Erythroblast (primary cell): ENCODE results near the gene RTP1.

ENCODE experiments used
- DNase-seq, 2 experiments: peaks; one replicate each; lab custom pipeline; 2025; lab: John Stamatoyannopoulos, UW
- GATA1 ChIP-seq: IDR thresholded peaks from 2 replicates; pipeline ENCODE4 v1.6.1; 2011; ENCODE audit warnings: low read depth, mild to moderate bottlenecking, control low read depth, low read length, moderate library complexity
- POLR2A ChIP-seq: IDR thresholded peaks from 2 replicates; pipeline ENCODE4 v1.6.1; 2011; ENCODE audit warnings: mild to moderate bottlenecking, low read length

Gene RTP1

DNA sequence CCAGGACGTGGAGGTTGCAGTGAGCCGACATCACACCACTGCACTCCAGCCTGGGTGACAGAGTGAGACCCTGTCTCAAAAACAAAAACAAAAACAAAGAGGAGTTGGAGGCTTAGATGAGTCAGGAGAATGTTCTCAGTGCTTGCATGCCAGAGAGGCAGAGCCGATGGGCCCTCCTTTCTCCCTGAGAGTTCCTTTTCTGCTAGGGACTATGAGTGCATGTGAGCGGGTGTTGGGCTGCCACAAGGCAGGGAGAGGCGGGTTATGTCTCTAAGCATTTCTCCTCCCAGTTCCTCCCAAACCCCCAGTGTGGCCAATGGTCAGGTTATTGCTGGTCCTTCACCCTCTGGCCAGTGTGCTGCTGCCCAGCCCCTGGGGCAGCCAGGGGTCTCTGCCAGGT, 45.1 kb downstream of the RTP1 start:
- DNase-seq: no peak
- TF ChIP-seq POLR2A (no peak), GATA1 (no peak)

DNA sequence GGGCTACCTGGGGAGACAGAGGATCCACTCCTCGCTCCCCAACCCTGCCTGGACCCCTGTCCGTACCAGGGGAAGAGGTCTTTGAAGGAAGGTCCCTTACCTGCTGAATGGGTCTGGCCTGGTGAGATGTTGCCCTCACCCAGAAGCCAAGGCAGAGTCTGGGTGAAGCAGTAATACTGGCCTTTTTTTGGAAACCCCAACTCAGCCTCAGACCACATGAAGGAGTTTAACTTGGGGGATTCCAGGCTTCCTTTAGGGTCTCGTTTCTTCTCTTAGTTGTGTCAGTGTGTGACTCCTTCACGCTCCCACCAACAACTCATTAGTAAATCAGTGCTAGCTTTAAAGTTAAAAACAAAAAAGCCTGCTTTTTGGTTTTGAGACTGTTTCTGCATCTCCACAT, 45.6 kb downstream of the RTP1 start:
- no peak for DNase-seq
- no peak for TF ChIP-seq POLR2A
- TF ChIP-seq GATA1: no peak

DNA sequence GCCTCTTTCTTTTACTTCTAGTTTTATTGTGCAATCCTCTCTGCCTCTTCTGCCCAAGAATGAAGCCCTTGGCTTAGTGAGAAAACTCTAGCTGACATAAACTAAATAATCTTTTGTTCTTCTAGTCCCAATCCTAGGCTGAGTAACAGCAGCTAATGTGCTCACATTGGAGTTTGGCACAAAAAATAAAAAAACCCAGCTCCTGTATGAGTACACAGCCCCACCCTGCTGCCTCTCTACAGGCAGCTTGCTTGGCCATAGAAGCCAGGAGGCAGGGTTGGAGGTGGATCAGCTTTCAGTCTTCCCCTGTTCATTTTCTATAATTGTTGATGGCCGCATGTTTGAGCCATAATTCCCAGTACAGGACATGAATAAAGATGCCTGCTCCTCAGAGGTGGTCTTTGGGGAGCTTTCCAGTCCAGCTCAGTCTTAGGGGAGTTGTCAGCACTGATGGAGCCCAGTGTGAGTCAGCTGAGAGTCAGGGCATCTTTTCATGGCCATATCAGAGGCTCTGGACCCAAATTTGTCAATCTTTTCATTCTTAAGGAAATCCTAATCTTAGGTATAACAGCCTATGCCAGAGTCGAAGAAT, 46.7 kb downstream of the RTP1 start:
- TF ChIP-seq GATA1: no peak
- no peak for TF ChIP-seq POLR2A

DNA sequence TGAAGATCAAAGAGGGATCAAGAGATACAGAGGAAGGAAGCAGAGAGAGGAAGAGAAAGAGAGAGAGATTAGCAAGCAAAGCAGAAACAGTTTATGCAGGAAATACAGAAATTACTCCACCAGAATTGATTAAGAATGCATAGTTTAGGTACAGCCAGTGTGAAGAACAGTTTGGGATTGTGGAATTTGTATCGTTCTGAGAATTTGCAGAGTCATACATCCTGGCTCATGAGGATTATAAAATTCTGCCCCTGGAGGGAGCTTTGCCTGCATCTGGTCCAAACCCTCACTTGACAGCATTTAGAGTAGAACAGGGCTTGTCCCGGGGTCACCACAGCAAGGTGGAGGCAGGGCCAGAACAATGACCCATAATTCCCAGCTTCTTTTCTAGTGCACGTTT, 50.1 kb downstream of the RTP1 start:
- TF ChIP-seq GATA1 (no peak), POLR2A (no peak)
- no peak for DNase-seq

More for the DNA sequence above, 46.7 kb downstream of the RTP1 start:
- no peak for DNase-seq
